Muscle of arm (tissue), 12 donors: Measurements from ENCODE around the gene DPP3. TPM values are rescaled to one million over a fixed set of nuclear protein-coding genes. Genes with fewer than 3 reads are reported as not detected.
A peak's percentile ranks its signal among the peaks of the same experiment; 100 is the strongest.
"Not testable (repeated sequence)": the region's sequence is repeated elsewhere in the genome, so short reads cannot be mapped to it uniquely, and the experiment has no call there.

ENCODE experiments used
- DNase-seq: peaks from one replicate; pipeline ENCODE4 v3.0.0-alpha.2; 2013
- polyA plus RNA-seq, 12 donors: library from polyadenylated mRNA; unstranded; fragments of 120-200 nt; gene quantifications; one replicate each; pipeline ENCODE4 v1.2.1, GENCODE V29; 2013; ENCODE audit not compliant: insufficient read length in 12 of 12

DPP3 gene
- polyA plus RNA-seq, 12 donors = 15.5 to 45.8 (median 21.7) TPM; not detected in 1

DNA sequence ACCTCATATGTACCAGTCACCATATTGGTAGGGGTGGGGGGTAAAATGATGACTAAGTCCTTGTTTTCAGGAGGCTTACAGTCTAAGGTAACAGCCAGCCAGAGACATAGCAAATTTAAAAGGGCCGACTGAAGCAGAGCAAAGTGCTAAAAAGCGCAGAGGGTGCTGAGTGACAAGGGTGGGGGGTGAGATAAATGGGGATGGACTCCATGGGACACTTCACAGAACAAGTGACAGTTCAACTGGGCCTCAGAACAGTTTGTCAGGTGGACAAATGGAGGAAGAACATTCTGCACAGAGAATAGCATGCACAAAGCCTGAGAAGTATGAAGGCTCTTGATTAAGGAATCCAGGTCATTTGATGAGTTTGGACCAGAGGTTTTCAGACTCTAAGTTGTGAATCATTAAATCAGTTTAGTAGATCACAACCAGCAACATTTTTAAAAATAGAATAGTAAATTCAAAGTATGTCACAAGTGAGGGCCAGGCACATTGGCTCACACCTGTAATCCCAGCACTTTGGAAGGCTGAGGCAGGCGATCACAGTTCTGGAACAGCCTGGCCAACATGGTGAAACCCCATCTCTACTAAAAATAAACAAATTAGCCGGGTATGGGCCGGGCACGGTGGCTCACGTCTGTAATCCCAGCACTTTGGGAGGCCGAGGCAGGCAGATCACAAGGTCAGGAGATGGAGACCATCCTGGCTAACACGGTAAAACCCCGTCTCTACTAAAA lies 44.2 kb downstream of the DPP3 start:
- no peak for DNase-seq

GRCh38 chr11:66529069-66529468 lies 48.8 kb downstream of the DPP3 start:
- no peak for DNase-seq

DNA sequence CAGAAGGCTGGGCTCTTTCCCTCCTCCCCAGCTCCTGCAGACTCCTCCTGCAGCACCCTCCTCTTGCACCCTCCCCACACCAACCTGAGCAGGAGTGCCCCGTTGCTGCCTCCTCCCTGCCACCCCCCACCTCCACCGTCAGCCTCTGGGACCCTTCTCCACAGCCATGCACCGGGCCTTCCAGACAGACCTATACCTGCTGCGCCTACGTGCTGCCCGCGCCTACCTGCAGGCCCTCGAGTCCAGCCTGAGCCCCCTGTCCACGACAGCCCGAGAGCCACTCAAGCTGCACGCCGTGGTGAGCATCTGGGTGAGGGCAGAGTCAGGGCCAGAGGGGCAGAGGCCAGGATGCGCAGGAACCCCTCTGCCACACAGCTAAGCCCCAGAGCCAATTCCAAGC lies 49.4 kb downstream of the DPP3 start:
- no peak for DNase-seq

- no peak for DNase-seq
Measured at GRCh38 chr11:66530927-66531709, 50.9 kb downstream of the DPP3 start.

DNA sequence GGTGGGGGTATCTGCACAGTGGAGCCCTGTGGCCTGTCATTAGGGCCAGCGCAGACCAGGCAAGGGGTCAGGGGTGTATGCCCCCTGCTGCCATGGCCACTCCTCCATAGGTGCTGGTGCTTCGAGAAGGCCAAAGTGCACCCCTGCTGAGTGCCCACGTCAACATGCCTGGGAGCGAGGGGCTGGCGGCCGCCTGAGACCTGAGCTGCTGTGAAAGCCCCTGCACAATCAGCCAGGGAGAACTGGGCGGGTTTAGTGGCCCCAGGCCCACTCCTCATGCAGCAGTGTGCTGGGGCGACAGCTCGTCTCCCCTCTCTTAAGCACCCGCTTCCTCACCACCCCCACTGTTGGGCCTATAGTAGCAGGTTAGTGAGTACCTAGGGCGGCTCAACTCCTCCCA lies 51.6 kb downstream of the DPP3 start:
- no peak for DNase-seq

DNA sequence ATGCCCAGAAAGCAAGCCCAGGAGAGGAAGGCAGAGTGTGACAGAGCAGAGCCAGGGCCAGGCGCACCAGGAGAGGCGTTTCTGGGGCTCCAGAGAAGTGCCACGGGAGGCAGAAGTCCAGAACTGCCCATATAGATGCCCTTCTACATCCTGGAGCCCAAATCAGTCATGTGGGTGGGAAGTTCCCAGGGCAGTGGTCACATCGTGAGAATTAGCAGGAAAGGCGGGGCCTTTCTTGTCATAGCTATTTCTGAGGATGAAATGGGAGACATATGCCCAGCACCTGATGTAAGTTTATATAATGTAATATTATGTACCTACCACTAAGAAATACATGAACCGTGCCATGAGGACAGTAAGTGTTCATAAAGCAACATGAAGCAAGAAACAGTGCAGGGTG lies 52.5 kb downstream of the DPP3 start:
- no peak for DNase-seq

GRCh38 chr11:66539170-66539869 lies 59.1 kb downstream of the DPP3 start:
- DNase-seq = no peak

GRCh38 chr11:66539870-66540213 lies 59.6 kb downstream of the DPP3 start:
- no peak for DNase-seq

GRCh38 chr11:66540598-66540997 lies 60.4 kb downstream of the DPP3 start:
- DNase-seq = not testable (repeated sequence)

DNA sequence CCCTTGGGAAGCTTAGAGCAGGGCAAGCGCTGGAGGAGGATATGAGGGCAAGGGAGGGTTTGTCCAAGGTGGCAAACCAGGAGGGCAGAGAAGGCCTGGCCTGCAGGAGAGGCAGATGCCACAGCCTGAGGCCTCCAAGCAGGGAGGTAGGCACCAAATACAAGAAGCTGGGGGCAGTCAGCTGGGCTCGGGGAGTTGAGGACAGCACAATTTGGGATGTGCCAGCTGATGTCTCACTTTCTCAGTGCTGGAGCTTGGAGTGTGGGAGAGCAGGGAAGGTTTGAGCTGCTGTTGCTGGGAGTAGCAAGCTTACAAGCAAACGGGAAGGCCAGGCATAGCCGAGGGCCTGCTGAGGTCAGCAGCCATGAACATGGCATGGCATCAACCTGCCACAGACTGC lies 61.7 kb downstream of the DPP3 start:
- no peak for DNase-seq

- DNase-seq = no peak
Measured at GRCh38 chr11:66542362-66542761, 62.1 kb downstream of the DPP3 start.

DNA sequence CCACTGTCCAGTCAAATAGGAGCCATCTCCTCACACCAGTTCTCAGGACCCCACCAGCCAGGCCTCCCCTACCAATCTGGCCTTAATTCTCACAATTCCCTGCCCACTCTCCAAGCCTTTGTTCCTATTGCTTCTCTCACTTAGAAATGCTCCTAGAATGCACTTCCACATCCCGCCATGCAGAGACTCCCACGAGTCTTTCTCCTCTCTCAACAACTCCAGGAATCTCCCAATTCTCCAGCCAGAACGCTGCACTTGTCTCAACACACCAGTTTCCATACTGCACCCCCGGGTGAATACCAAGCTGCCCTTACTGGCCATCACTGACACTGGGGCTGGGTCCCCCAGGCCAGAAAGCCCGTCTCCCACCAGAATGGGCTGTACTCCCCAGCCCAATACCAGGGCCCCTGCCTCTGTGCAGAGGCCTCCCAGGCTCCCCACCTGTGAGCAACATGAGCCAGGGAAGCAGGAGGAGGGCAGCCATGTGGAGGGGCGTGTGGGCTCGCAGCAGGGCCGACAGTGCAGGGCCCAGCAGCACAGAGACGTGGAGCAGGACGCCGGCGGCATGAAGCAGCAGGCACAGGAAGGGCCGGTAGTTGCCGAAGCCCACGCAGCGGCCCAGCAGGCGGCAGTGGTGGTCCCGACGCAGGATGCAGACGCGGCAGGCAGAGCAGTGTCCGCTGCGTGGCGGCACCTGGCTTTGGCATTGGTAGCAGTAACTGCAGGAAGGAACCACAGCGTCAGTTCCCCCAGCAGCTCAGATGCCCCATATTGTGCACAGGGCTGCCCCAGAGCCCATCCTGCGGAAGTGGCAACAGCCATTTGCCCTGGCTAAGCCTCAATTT lies 63.3 kb downstream of the DPP3 start:
- peak; percentile 50 for DNase-seq

DNA sequence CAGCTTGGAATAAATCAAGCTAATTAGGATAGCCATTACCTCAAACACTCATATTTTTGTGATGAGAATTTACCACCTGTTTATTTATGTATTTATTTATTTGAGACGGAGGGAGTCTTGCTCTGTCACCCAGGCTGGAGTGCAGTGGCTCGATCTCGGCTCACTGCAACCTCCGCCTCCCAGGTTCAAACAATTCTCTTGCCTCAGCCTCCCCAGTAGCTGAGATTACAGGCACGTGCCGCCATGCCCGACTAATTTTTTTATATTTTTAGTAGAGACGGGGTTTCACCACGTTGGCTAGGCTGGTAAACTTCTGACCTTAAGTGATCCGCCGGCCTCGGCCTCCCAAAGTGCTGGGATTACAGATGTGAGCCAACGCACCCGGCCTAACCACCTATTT lies 64.7 kb downstream of the DPP3 start:
- DNase-seq = not testable (repeated sequence)

DNA sequence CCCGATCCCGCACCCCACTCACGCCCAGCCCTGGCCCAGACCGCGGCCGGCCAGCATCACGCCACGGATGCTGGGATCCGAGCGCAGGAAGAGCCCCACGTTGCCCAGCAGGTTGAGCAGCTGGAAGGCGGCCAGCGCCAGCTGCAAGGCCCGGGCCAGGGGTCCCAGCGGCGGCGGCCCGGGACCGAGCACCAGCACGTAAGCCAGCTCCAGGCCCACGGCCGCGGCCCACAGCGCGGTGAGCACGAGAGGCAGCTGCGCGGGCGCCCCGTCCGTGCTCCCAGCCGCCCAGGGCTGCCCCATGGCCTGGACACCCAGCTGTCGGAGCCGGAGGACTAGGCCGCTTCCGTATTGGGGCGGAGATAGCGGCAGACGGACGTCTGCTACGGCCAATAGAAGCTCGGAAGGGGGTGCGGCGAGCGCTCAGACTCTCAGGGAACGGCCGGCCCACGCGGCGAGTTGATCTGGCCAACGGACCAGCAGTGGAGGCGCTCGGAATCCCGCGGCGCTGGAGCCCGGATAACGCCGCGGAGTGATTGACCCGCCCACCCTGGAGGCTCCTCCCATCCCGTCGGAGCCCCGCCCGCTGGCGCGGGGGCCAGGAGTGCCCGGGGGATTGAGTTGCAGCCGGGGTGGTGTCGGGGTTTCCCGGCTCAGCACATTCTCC lies 65.6 kb downstream of the DPP3 start, which contains the start of gene ZDHHC24:
Gene ZDHHC24 (minus strand): TSS at position 348 of the 667 bp plus-strand sequence. CDS start 45 bp downstream, at position 303.
- peak; percentile 95 for DNase-seq

DNA sequence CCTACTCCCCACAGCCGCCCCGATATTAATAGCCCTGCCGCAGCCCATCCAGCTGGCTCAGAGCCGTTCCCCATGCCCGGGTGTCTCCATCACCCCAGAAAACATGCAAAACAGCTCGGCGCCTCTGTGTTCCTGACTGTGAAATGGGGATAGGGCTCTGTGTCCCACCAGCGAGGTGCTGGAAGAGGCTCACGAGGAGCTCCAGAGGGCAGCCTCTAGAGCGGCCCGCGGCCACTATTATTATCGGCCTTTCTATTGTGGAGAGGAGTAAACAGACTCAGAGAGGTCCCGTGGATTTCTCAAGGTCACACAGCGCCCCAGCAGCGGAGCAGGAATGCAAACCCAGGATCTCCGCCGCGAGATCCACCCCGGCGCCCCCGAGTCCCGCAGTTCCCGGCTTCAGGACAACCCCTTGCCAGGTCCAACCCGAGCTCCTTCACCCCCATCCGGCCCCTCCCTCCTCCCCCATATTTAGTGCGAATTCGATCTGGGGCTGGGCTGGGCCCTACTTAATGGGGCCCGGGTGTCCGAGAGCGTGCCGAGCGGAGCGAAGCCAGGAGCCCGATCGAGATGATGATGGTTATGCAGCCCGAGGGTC lies 66.2 kb downstream of the DPP3 start, which contains the start of gene ACTN3:
Gene ACTN3 (plus strand): TSS at position 536 of the 598 bp plus-strand sequence. CDS start 35 bp downstream, at position 571.
- DNase-seq = no peak

- no peak for DNase-seq
Measured at GRCh38 chr11:66546966-66547661, 66.9 kb downstream of the DPP3 start.

GRCh38 chr11:66547662-66548009 lies 67.4 kb downstream of the DPP3 start:
- no peak for DNase-seq

- DNase-seq = no peak
Measured at GRCh38 chr11:66548041-66548440, 67.8 kb downstream of the DPP3 start.

DNA sequence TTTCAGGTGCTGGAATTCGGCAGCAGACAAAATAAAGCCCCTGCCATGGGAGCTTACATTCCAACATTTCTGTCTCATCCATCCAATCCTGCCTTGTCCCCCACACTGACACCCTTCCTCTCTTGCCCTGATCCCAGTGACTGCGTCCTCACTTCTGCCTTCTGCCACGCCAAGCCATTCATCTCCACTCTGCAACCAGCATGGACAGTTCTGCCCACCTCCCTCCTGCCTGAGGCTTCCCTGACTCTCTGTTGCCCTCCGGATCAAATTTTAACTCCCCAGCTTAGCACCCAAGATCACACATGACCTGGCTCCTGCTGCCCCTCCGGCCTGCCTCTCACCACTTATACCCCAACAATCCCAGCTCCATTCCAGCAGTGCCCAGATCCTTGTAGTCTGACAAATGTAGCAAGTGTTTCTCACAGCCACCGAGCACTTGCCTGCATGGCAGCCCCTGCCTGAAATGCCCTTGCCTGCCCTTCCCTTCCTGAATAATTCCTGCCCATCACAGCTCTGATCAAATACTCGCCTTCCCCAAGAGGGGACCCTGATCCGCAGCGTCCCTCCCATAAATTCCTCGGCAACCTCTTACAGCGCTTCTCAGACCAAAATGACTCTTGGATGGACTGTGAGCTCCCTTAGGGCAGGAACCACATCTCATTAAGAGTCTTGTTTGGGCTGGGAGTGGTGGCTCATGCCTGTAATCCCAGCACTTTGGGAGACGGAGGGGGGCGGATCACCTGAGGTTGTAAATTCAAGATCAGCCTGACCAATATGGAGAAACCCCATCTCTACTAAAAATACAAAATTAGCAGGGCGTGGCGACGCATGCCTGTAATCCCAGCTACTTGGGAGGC lies 68.8 kb downstream of the DPP3 start:
- DNase-seq = no peak
